HG02885 (cell line): ENCODE measurements around the gene PNMA8C.
"Not testable (repeated sequence)": the region's sequence is repeated elsewhere in the genome, so short reads cannot be mapped to it uniquely, and the experiment has no call there.

ENCODE experiments used
- ATAC-seq: cut with Tn5 transposase; IDR thresholded peaks from one replicate; pipeline ENCODE4 v1.9.1; 2021; ENCODE audit warnings: mild to moderate bottlenecking; ENCODE audit not compliant: unreplicated experiment, poor library complexity

The PNMA8C gene

DNA sequence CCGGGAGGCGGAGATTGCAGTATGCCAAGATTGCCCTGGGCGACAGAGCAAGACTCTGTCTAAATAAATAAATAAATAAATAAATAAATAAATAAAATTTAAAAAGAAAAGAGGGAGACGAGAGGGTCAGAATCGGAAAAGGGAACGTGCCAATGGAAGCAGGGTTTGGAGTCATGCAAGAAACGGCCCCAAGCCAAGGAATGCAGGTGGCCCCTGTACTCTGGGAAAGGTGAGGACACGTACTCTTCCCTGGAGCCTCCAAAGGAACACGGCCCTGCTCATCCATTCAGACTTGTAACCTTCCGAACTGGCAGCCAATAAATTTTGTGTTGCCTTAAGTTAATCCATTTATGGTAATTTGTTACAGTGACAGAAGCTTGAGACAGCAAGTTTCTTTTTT is 19.9 kb upstream of the PNMA8C start:
- no peak for ATAC-seq

DNA sequence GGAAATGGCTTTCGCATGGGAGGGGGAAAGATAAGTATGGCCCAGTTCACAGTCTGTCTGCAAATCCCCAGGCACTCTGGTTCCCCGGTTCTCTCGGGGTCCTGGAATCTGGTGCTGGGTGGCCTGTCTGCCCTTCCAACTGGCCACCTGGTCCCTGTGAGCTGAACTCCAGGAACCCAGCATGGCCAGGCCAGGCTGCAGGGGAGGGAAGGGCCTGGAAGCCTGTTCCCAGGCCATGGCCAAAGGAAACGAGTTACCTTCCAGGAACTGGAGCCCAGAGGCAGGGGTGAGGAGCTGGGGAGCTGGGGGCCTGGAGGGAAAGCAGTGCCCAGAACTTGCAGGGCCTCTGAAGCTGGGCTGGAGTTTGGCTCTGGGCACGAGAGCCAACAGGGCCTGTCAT is 19.1 kb upstream of the PNMA8C start:
- no peak for ATAC-seq

DNA sequence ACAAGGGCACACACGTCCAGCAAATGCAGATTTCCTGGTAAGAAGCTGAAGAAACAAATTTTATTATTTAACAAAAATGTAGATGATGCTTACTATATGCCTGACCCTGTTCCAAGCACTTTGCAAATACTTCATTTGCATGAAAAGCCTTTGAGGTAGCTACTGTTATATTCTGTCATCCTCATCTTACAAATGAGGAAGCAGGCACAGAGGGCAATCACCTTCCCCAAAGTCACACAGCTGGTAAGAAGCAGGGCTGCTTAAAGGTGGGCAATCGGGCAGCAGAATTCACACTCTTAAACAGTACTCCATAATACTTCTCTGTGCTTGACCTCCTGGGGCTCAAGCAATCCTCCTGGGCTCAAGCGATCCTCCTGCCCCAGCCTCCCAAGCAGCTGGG is 18.3 kb upstream of the PNMA8C start:
- ATAC-seq, result no peak

DNA sequence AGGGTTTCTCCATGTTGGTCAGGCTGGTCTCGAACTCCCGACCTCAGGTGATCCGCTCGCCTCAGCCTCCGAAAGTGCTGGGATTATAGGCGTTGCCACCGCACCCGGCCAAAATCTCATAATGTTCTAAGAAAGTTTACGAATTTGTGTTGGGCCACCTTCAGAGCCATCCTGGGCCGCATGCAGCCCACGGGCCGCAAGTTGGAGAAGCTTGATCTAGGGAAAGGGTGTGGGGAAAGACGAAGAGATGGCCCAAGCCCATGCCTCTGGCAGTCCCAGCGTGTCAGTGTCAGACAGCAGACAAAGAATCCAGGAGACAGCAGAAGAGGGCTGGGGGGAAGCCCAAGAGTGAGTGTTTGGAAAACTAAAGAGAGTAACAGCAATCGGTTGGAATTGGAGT is 17.3 kb upstream of the PNMA8C start:
- no peak for ATAC-seq

DNA sequence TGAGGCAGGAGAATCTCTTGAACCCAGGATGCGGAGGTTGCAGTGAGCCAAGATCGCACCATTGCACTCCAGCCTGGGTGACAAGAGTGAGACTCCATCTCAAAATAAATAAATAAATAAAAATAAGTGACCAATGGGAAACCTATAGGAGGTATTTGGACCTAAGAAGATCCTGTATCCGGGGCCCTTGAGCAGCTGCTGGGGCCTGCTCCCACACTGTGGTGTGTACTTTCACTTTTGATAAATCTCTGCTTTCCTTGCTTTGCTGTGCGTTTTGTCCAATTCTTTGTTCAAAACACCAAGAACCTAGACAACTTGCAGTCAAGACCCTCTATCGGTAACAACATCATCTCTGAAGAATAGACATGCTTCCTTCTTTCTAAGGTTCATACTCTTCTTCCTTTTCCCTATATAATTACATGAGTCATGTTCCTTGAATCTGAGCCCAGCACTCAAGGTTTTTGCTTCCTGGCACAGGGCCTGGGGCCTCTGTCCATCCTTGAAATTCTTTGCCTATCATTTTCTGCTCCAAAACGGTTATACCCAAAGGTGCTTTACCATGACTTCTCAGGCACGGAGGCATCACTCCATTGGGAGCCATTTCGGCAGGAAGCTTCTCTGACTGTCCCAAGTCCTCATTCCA is 14.2 kb upstream of the PNMA8C start:
- ATAC-seq, result no peak

DNA sequence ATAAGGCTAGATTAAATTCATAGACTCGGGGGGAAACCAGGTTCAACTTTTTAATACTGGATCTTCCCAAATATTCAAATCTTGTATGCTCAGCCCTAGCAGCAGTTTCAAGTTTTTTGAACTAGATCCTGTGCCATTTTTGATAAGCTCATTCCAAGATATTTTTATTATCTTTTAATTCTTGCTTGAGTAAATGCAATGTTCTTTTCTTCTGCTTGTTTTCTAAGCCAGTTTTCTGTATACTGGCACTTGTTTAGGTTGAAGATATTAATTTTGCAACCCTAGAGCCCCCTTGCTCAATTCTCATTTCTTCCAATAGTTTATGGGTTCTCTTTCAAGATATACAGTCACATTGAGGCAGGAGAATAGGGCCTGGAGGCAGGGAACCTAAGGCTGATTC is 13.1 kb upstream of the PNMA8C start:
- no peak for ATAC-seq

DNA sequence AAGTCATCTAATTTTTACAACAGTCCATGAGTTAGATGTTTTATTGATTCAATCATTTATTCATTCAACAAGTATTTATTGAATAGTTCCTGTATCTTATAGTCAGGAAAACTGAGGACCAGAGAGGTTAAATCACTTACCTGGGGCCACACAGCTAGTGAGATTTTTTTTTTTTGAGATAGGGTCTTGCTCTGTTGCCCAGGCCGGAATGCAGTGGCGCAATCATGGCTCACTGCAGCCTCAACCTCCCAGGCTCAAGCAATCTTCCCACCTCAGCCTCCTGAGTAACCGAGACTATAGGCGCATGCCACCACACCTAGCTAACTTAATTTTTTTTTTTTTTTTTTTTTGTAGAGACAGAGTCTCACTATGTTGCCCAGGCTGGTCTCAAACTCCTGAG is 7.0 kb upstream of the PNMA8C start:
- not testable (repeated sequence) for ATAC-seq

DNA sequence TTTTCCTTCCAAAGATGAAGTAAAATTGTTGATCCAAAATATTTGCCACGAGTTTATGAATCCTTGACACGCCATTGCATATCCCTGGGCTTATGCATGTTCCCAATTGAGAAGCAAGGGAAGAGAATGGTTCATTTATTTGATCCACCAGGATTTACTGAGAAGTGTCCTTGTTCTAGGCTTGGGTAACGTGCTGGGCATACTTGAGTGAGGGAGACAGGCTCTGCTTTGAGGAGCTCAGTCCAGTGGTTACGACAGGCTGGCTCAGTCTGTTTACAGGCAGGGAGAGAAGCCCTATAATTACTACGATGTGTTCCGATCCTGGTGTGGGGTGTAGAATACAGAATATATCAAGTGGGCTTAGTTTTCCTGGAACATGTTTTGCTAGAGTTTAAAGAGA is 6.3 kb upstream of the PNMA8C start:
- ATAC-seq, result no peak

DNA sequence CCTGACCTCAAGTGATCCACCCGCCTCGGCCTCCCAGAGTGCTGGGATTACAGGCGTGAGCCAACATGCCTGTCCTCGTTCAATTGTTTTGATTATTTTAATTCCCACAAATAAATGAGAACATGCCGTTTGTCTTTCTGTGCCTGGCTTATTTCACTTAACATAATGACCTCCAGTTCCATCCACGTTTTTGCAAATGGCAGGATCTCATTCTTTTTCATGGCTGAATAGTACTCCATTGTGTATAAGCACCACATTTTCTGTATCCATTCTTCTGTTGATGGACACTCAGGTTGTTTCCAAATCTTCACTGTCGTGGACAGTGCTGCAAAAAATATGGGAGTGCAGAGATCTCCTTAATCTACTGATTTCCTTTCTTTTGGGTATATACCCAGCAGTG is 4.7 kb upstream of the PNMA8C start:
- ATAC-seq, result not testable (repeated sequence)

DNA sequence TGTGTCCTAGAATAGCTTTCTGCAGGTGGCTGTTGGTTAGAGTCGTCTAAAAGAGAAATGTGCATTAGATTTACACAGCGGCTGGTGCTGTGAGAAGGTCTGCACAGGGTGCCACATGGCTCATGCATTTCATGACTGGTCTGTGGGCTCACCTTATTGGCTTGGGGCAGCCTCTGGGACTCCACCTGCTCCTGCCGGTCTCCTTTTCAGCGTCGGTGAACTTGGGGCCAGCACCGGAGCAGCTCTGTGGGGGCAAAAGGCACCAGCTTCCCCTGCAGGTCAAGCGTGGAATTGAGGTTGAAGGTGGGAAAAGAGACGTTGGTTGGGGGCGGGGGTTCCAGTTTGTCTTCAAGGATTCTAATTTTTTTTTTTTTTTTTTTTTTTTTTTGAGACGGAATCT is 3.1 kb upstream of the PNMA8C start:
- ATAC-seq, result no peak

DNA sequence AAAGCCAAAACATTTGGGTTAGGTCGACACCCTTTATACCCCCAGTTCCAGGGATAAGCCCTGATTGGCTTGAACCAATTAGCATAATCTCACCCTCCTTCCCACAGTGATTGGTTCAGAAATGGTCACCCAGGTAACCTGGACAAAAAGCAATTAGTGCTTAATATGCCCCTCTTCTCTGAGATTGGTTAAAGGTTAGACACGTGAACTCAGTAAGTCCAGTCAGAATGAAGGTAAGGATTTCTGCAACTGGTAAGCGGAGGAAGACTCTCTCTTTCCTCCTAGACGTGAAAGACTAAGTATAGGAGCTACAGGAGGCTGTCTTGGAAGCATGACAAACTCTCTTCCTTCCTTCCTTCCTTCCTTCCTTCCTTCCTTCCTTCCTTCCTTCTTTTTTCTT is 1.3 kb upstream of the PNMA8C start:
- ATAC-seq, result no peak

DNA sequence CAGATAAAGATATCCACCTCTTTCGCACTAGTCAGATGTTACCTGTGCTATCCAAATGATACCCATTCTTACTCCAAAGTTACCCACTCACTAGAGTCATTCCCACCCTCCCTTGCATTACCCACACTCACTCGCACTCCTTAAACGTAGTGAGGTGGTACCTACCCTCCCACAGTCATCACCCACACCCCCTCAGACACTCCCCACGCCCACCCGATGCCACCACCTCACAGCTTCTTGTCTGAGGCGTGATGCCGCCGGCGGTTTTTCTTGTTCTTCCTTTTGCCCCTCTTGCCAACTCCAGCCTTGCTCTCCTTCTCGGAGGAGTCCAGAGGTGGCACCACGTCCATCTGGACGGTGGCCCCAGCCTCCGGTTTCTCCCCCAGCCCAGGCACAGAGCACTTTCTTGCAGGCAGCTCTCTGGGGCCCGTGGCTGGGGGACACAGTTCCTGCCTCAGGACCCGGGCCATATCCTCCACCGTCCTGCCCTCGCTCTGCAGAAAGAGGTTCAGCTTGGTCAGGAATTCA is 1.2 kb downstream of the PNMA8C start:
- no peak for ATAC-seq

DNA sequence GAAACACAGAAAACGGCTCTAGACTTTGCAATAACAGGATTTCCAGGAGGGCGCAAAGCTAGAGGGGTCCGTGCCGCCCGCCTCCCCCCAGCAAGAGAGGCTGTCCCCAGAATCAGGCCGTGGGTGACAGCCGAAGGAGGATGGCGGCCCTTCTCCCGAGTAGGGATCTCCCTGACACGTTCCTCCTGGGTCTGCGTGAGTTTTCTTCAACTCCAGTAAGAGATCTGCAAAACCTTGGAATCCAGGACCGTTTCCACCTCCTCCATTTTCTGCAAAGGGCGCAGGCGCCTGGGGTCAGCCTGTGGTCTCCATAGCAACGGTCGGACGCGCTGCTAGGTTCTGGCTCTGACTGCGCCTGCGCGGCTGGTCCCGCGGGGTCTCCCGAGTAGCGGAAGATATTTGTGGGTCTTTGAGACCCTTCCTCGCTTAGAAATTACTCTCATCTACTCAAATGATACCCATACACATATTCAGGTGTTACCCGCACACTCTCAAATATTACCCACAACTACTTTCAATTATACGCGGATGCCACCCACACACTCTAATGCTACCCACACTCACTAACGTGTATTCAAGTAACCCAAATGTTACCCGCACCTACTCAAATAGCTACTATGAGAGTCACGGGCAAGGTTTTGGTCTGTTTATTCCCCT is 2.1 kb downstream of the PNMA8C start:
- ATAC-seq, result no peak

DNA sequence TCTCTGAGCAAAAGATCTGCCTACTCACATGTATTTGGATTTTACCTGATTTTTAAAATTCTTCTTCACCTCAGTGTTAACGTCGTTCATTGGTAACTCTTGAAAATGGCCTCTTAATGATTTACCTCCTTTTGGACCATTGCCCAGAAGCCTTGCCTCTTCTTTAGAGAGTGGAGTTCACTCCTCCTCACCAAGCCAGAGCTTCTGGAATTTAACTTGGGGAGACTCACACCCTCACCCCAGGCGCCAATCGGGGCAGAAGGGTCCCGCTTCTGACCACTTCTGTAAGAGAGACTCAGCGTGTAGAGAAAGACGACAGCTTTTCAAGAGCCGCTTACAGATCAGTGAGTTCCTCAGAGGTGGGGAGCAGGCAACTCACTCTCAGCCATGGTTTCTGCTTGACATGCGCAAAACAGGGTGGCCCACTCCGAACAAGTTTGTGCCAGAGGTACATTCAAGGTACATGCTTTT is 2.7 kb downstream of the PNMA8C start:
- no peak for ATAC-seq

DNA sequence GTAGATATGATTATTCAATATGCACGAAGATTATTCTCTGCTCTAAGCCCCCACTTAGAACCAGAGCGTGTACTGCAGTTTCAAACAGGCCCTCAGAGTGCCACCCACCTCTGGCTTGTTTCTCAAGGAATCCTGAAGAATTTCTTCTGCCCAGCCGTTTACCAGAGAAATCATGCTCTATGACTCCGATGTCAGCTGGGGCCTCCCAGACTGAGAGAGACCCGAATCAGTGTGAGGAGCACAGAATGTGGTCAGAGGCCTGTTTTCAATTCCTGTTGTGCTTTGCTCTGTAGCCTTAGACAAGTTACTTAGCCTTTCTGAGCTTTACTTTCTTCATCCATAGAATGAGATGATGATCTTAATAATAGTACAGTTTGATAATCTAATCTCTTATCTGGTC is 5.5 kb downstream of the PNMA8C start:
- no peak for ATAC-seq

DNA sequence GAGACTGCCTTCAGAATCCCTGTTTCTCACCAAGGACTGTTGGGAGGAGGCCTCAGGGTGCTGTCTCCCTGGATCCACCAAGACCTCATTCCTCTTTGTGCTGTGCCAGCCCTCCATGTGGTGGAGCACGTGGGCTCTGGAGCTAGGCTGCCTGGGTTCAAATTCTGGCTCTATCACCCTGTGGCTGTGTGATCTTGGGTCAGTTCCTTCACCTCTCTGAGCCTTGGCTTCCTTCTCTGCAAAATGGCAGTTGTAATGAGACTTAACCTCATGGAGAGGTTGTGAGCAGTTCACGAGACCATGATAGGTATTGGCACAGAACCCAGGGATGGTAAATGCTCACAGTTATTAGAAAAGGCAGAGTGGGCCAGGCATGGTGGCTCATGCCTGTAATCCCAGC is 6.4 kb downstream of the PNMA8C start:
- ATAC-seq, result no peak

DNA sequence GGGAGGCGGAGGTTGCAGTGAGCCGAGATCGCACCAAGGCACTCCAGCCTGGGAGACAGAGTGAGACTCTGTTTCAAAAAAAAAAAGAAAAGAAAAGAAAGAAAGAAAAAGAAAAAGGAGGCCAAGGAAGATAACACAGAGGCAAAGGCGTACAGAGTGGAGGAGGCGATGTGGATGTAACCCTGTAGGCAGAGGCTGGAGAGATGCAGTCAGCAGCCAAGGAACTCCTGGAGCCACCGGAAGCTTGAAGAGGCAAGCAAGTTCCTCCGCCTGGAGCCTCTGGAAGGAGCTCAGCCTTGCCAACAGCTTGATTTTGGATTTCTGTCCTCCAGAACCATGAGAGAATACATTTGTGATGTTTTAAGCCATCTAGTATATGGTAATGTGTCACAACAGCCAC is 8.7 kb downstream of the PNMA8C start:
- no peak for ATAC-seq

DNA sequence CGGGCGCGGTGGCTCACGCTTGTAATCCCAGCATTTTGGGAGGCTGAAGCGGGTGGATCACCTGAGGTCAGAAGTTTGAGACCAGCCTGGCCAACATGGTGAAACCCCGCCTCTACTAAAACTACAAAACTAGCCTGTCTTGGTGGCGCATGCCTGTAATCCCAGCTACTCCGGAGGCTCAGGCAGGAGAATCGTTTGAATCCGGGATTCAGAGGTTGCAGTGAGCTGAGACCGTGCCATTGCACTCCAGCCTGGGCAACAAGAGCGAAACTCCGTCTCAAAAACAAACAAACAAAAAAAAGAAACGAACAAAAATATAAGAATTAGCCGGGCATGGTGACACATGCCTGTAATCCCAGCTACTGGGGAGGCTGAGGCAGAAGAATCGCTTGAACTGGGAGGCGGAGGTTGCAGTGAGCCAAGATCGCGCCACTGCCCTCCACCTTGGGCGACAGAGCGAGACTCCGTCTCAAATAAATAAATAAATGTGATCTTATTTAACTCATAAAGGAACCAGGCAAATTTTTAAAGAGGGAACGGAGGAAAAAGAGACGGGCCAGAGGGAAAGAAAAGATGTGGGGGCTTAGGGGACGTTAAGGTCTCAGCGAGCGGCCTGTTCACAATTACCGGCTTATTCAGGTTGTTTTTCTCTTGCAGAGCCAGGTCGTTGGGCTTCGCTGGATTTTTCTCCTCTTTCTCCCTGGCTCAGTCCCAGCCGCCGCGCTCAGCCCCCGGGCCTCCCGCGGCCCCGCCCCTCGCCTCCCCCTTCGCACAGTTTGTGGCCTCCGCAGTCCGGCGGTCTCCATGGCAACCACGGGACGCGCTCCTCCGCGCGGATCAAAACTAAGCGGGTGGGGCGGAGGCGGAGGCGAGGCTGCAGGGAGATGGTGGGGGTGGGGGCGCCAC is 12.7 kb downstream of the PNMA8C start:
- not testable (repeated sequence) for ATAC-seq

DNA sequence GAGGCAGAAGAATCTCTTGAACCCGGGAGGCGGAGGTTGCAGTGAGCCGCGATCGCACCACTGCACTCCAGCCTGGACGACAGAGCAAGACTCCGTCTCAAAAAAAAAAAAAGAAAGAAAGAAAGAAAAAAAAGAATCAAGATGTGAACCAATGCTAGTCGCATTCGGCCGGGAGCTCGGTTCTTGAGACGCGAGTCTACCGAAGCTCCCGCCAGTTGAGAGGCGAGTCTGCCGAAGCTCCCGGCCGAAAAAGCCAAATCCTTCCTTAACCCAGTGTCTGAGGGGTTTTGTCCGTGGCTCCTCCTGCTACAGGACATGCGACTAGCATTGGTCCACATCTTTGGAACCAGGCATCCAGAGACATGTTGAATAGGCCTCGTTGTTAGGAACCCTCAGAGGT is 13.8 kb downstream of the PNMA8C start:
- ATAC-seq, result not testable (repeated sequence)

DNA sequence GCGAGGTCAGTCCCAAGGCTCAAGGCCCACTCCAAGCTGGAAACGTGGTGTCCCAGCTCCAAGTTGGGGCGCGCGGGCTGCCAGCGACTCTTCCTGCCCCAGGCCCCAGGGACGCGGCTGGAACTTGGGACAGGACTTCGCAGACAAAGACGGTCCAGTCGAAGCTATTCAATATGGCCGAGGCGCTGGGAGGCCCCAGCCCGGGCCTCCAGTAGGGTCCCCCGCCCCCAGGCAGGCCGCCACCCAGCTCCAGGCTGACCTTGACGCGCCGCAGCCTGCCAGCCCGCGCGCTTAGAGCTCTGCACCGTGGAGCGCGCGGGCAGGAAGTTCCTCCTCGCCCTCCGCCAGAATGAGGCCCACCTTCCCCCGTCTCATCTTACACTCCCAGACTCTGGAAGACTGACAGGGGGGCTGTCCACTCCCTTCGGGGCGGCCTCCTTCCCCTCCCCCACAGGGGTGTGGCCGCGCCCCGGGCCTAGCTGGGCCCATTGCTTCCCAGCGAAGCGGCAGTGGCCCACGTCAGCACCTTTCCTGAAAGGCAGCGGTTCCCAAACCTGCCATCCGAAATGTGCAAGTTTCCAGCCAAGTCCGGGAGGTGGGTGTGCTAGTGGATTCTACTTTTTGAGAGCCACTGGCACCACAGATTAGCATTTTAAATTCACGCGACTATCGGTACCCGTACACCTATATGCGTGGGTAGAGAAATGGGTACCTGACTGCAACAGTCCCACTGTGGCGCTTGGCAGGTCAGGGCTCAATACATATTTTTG is 15.3 kb downstream of the PNMA8C start, which contains the start of gene CCDC8:
Gene CCDC8, minus strand, starts transcription at position 303 of the 770 bp plus-strand sequence. CDS start 754 bp downstream, outside the sequence.
- no peak for ATAC-seq
